Measurements from ENCODE around the gene KLHL12.

GRCh38 chr1:202915146-202915545, 11.9 kb downstream of the KLHL12 start:
- TF ChIP-seq EGR1 (IDR thresholded peaks at IDR 0.05; ENCODE audit: borderline replicate concordance, low read depth, low read length) (no peak), CTCF (IDR thresholded peaks at IDR 0.05; ENCODE audit: control extremely low read depth in 1 of 3, insufficient read depth in 1 of 3, low read depth in 1 of 3, low read length in 3 of 3) (no peak)
